ENCODE measurements around the gene ENDOD1.
"Not testable (repeated sequence)": the region's sequence is repeated elsewhere in the genome, so short reads cannot be mapped to it uniquely, and the experiment has no call there.

ENDOD1 gene

GRCh38 chr11:95089620-95090542 is at the start of gene ENDOD1:
TSS of gene ENDOD1 (plus strand) at chr11:95089846. CDS start at chr11:95089928, 82 bp downstream.
- in situ Hi-C loops (cut with MboI; ENCODE audit: low pct_unique_long_range_greater_than_20kb, low sequenced_read_pairs) = no loop called here
- peak; percentile 86 for DNase-seq

GRCh38 chr11:95042239-95042638 is 47.4 kb upstream of the ENDOD1 start:
- in situ Hi-C loops (cut with MboI; ENCODE audit: low pct_unique_long_range_greater_than_20kb, low sequenced_read_pairs) = no loop called here
- DNase-seq = no peak

- no peak for DNase-seq
- in situ Hi-C loops (cut with MboI; ENCODE audit: low pct_unique_long_range_greater_than_20kb, low sequenced_read_pairs) = no loop called here
Observed at GRCh38 chr11:95042906-95043305, 46.7 kb upstream of the ENDOD1 start.

GRCh38 chr11:95044010-95044409 is 45.6 kb upstream of the ENDOD1 start:
- in situ Hi-C loops (cut with MboI; ENCODE audit: low pct_unique_long_range_greater_than_20kb, low sequenced_read_pairs) = no loop called here
- DNase-seq = no peak

GRCh38 chr11:95045812-95046211 is 43.8 kb upstream of the ENDOD1 start:
- DNase-seq = no peak
- in situ Hi-C loops (cut with MboI; ENCODE audit: low pct_unique_long_range_greater_than_20kb, low sequenced_read_pairs) = no loop called here

GRCh38 chr11:95049122-95049521 is 40.5 kb upstream of the ENDOD1 start, which contains the start of gene KDM4F:
TSS of gene KDM4F (plus strand) at chr11:95049422.
- in situ Hi-C loops (cut with MboI; ENCODE audit: low pct_unique_long_range_greater_than_20kb, low sequenced_read_pairs); DNase-seq: not testable (repeated sequence)

- no peak for DNase-seq
- in situ Hi-C loops (cut with MboI; ENCODE audit: low pct_unique_long_range_greater_than_20kb, low sequenced_read_pairs) = no loop called here
Observed at GRCh38 chr11:95050595-95051202, 38.9 kb upstream of the ENDOD1 start.

GRCh38 chr11:95054356-95054755 is 35.3 kb upstream of the ENDOD1 start:
- no peak for DNase-seq
- in situ Hi-C loops (cut with MboI; ENCODE audit: low pct_unique_long_range_greater_than_20kb, low sequenced_read_pairs) = no loop called here

GRCh38 chr11:95055283-95055897 is 34.3 kb upstream of the ENDOD1 start:
- in situ Hi-C loops (cut with MboI; ENCODE audit: low pct_unique_long_range_greater_than_20kb, low sequenced_read_pairs) = no loop called here
- DNase-seq = no peak

GRCh38 chr11:95057959-95058358 is 31.7 kb upstream of the ENDOD1 start:
- DNase-seq = no peak
- in situ Hi-C loops (cut with MboI; ENCODE audit: low pct_unique_long_range_greater_than_20kb, low sequenced_read_pairs) = no loop called here

- no peak for DNase-seq
- in situ Hi-C loops (cut with MboI; ENCODE audit: low pct_unique_long_range_greater_than_20kb, low sequenced_read_pairs) = no loop called here
Observed at GRCh38 chr11:95058621-95059020, 31.0 kb upstream of the ENDOD1 start.

GRCh38 chr11:95059046-95059445 is 30.6 kb upstream of the ENDOD1 start:
- DNase-seq = no peak
- in situ Hi-C loops (cut with MboI; ENCODE audit: low pct_unique_long_range_greater_than_20kb, low sequenced_read_pairs) = no loop called here

- in situ Hi-C loops (cut with MboI; ENCODE audit: low pct_unique_long_range_greater_than_20kb, low sequenced_read_pairs) = no loop called here
Observed at GRCh38 chr11:95065336-95065735, 24.3 kb upstream of the ENDOD1 start.

GRCh38 chr11:95066716-95067038 is 23.0 kb upstream of the ENDOD1 start, which contains the start of gene SRSF8:
TSS of gene SRSF8 (plus strand) at chr11:95066919. CDS start at chr11:95067227, 308 bp downstream.
- in situ Hi-C loops (cut with MboI; ENCODE audit: low pct_unique_long_range_greater_than_20kb, low sequenced_read_pairs) = no loop called here
- no peak for DNase-seq

More at GRCh38 chr11:95065336-95065735, 24.3 kb upstream of the ENDOD1 start:
- DNase-seq = peak; percentile 28

GRCh38 chr11:95067039-95067840 is 22.4 kb upstream of the ENDOD1 start:
- peak; percentile 76 for DNase-seq

GRCh38 chr11:95067841-95068219 is 21.8 kb upstream of the ENDOD1 start:
- no peak for DNase-seq
- in situ Hi-C loops (cut with MboI; ENCODE audit: low pct_unique_long_range_greater_than_20kb, low sequenced_read_pairs) = no loop called here

More at GRCh38 chr11:95067039-95067840, 22.4 kb upstream of the ENDOD1 start:
- in situ Hi-C loops (cut with MboI; ENCODE audit: low pct_unique_long_range_greater_than_20kb, low sequenced_read_pairs) = no loop called here

GRCh38 chr11:95068549-95068948 is 21.1 kb upstream of the ENDOD1 start:
- DNase-seq = peak; percentile 93

GRCh38 chr11:95070471-95070870 is 19.2 kb upstream of the ENDOD1 start:
- in situ Hi-C loops (cut with MboI; ENCODE audit: low pct_unique_long_range_greater_than_20kb, low sequenced_read_pairs) = no loop called here
- no peak for DNase-seq

More at GRCh38 chr11:95068549-95068948, 21.1 kb upstream of the ENDOD1 start:
- in situ Hi-C loops (cut with MboI; ENCODE audit: low pct_unique_long_range_greater_than_20kb, low sequenced_read_pairs) = no loop called here

GRCh38 chr11:95072948-95073347 is 16.7 kb upstream of the ENDOD1 start:
- in situ Hi-C loops (cut with MboI; ENCODE audit: low pct_unique_long_range_greater_than_20kb, low sequenced_read_pairs) = no loop called here

More at GRCh38 chr11:95072948-95073347, 16.7 kb upstream of the ENDOD1 start:
- no peak for DNase-seq

Data from KBM-7 (cell line).